HL-60 (cell line): ENCODE measurements around the gene NKRF.

ENCODE experiments used
- GABPA ChIP-seq: IDR thresholded peaks from 2 replicates; pipeline ENCODE4 v1.6.1; 2012; ENCODE audit warnings: low read depth
- POLR2AphosphoS5 ChIP-seq: IDR thresholded peaks from 2 replicates; pipeline ENCODE4 v1.6.1; 2012; ENCODE audit warnings: low read depth
- TF ChIP-seq, protein P1 (sequence below): IDR thresholded peaks from one replicate; pipeline ENCODE4 v1.5.1; 2011; ENCODE audit warnings: low read length, control low read depth, inconsistent platforms; ENCODE audit not compliant: insufficient read depth
- TF ChIP-seq, protein P2 (sequence below): IDR thresholded peaks from 2 replicates; pipeline ENCODE4 v1.6.1; 2012; ENCODE audit warnings: low read depth; ENCODE audit not compliant: insufficient replicate concordance

DNA sequence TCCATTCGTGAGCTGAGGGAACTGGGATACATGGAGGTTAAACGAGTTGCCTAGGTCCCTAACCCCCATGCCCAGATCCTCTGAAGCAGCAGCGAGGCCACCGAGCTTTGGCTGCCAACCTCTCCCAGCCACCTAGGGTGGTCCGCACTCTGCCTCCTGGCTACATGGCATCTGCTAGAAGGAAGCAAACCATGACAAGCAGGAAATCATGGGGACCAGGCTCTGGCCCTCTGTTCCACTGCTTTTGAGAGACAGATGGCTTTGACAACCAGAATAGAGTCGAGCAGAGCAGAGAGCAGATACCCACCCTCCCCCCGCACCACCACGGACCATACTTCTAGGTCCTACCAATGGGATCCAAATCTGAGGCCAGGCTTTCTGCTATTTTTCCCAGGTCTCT lies 37.5 kb upstream of the NKRF start:
- TF ChIP-seq, protein P1, sequence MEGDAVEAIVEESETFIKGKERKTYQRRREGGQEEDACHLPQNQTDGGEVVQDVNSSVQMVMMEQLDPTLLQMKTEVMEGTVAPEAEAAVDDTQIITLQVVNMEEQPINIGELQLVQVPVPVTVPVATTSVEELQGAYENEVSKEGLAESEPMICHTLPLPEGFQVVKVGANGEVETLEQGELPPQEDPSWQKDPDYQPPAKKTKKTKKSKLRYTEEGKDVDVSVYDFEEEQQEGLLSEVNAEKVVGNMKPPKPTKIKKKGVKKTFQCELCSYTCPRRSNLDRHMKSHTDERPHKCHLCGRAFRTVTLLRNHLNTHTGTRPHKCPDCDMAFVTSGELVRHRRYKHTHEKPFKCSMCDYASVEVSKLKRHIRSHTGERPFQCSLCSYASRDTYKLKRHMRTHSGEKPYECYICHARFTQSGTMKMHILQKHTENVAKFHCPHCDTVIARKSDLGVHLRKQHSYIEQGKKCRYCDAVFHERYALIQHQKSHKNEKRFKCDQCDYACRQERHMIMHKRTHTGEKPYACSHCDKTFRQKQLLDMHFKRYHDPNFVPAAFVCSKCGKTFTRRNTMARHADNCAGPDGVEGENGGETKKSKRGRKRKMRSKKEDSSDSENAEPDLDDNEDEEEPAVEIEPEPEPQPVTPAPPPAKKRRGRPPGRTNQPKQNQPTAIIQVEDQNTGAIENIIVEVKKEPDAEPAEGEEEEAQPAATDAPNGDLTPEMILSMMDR, result no peak
- no peak for TF ChIP-seq POLR2AphosphoS5
- TF ChIP-seq, protein P2, sequence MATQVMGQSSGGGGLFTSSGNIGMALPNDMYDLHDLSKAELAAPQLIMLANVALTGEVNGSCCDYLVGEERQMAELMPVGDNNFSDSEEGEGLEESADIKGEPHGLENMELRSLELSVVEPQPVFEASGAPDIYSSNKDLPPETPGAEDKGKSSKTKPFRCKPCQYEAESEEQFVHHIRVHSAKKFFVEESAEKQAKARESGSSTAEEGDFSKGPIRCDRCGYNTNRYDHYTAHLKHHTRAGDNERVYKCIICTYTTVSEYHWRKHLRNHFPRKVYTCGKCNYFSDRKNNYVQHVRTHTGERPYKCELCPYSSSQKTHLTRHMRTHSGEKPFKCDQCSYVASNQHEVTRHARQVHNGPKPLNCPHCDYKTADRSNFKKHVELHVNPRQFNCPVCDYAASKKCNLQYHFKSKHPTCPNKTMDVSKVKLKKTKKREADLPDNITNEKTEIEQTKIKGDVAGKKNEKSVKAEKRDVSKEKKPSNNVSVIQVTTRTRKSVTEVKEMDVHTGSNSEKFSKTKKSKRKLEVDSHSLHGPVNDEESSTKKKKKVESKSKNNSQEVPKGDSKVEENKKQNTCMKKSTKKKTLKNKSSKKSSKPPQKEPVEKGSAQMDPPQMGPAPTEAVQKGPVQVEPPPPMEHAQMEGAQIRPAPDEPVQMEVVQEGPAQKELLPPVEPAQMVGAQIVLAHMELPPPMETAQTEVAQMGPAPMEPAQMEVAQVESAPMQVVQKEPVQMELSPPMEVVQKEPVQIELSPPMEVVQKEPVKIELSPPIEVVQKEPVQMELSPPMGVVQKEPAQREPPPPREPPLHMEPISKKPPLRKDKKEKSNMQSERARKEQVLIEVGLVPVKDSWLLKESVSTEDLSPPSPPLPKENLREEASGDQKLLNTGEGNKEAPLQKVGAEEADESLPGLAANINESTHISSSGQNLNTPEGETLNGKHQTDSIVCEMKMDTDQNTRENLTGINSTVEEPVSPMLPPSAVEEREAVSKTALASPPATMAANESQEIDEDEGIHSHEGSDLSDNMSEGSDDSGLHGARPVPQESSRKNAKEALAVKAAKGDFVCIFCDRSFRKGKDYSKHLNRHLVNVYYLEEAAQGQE, result no peak
- TF ChIP-seq GABPA, result no peak
